Measurements from ENCODE around the gene MPP7. TPM values are rescaled to one million over a fixed set of nuclear protein-coding genes. Genes with fewer than 3 reads are reported as not detected.
A peak's percentile ranks its signal among the peaks of the same experiment; 100 is the strongest.
"Not testable (repeated sequence)": the region's sequence is repeated elsewhere in the genome, so short reads cannot be mapped to it uniquely, and the experiment has no call there.

The MPP7 gene
- total RNA-seq, 1 donor from 2014 or later, result 11.8 TPM

DNA sequence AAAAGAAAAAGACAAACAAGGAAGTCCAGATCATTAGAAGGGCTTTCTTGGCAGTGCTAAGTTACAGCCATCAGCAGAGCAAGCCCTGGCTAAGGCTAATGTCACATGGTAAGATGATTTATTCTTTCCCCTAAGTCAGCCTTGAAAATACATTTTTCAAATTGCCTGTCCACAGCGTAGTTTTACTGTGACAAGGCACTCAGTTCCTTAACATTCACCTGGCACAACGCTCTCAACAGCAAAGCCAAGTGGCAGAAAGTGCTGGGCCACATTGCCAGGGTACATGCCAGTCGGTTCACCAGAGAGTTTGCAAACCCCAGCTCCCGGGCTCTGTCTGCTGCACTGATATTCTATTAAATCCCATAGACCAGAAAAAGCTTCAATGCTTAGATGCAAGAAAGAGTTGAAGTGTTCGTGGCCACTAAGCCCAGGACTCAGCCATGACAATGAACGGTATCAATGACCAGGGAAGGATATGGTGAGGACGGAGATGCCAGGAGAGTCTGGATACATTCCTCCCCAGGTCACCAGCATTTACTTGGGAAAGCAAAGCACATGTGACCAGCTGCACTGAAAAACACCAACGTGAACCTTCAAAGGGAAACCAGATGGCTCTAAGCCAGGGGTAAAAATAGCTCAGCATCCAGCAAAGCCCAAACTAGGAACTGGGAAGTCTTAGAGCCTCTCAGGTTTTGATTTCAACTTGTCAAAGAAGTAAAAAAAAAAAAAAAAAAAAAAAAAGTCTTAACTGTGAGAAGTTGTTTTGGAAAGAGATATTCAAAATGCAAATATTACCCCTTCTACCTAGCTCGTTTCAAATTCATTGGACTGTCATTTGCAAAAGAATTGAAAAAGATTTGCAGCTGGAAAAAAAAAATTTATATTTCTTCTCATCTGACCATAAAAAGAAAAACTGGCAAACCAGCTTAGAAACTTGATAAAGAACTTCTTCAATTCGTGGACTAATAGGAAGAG lies 23.9 kb upstream of the MPP7 start:
- Mint-ChIP-seq H3K36me3 (no peaks in the 10 kb centered on the region), H3K4me3 (peak overlapping the region; percentile 37), H3K9me3 (no peaks in the 10 kb centered on the region), H3K4me1 (ENCODE audit: unreplicated experiment) (peaks cover 16% of the 10 kb centered on the region), H3K27me3 (no peaks in the 10 kb centered on the region), H3K27ac (peak overlapping the region; percentile 77)
- DNase-seq (ENCODE audit: extremely low spot score, unreplicated experiment), result no peak
- no peak for TF ChIP-seq CTCF (conservative IDR thresholded peaks at IDR 0.05)

- no peak for TF ChIP-seq CTCF (conservative IDR thresholded peaks at IDR 0.05)
- H3K27ac Mint-ChIP-seq, result no peak overlapping the region
- peaks cover 3% of the 10 kb centered on the region for H3K27me3 Mint-ChIP-seq
- no peak for DNase-seq (ENCODE audit: extremely low spot score, unreplicated experiment)
- no peak overlapping the region for H3K4me3 Mint-ChIP-seq
- H3K9me3 Mint-ChIP-seq, result no peaks in the 10 kb centered on the region
- no peaks in the 10 kb centered on the region for H3K4me1 Mint-ChIP-seq (ENCODE audit: unreplicated experiment)
- H3K36me3 Mint-ChIP-seq, result no peaks in the 10 kb centered on the region
Observed at GRCh38 chr10:28320799-28321198, 17.9 kb upstream of the MPP7 start.

- H3K27me3 Mint-ChIP-seq, result peaks cover 3% of the 10 kb centered on the region
- no peak overlapping the region for H3K4me3 Mint-ChIP-seq
- no peak for TF ChIP-seq CTCF (conservative IDR thresholded peaks at IDR 0.05)
- no peak for DNase-seq (ENCODE audit: extremely low spot score, unreplicated experiment)
- no peak overlapping the region for H3K27ac Mint-ChIP-seq
- no peaks in the 10 kb centered on the region for H3K36me3 Mint-ChIP-seq
- H3K9me3 Mint-ChIP-seq, result no peaks in the 10 kb centered on the region
- H3K4me1 Mint-ChIP-seq (ENCODE audit: unreplicated experiment), result no peaks in the 10 kb centered on the region
Observed at GRCh38 chr10:28320090-28320489, 17.2 kb upstream of the MPP7 start.

- not testable (repeated sequence) for H3K9me3 Mint-ChIP-seq; H3K36me3 Mint-ChIP-seq; H3K27me3 Mint-ChIP-seq; DNase-seq (ENCODE audit: extremely low spot score, unreplicated experiment); H3K27ac Mint-ChIP-seq; H3K4me1 Mint-ChIP-seq (ENCODE audit: unreplicated experiment); H3K4me3 Mint-ChIP-seq
Observed at GRCh38 chr10:28319061-28319460, 16.2 kb upstream of the MPP7 start.

DNA sequence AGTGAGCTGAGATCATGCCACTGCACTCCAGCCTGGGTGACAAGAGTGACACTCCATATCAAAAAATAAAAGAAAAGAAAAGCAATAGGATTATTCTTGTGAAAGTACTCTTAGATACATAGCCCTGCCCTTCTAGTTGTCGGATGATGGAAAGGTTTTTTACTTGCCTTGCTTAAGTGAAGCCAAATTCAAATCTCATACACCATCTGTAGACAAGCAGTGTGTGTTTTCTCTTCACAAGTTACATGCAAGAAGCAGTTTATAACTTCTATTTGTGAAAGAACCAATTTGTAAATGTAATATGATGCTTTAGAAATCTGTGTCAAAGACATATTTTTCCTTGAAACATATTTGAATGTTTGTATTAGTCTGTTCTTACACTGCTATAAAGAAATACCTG lies 15.8 kb upstream of the MPP7 start:
- Mint-ChIP-seq H3K27ac (no peak overlapping the region), H3K4me1 (ENCODE audit: unreplicated experiment) (peaks cover 4% of the 10 kb centered on the region), H3K9me3 (peaks cover 5% of the 10 kb centered on the region), H3K36me3 (no peaks in the 10 kb centered on the region), H3K27me3 (peaks cover 3% of the 10 kb centered on the region), H3K4me3 (no peak overlapping the region)
- no peak for DNase-seq (ENCODE audit: extremely low spot score, unreplicated experiment)
- TF ChIP-seq CTCF (conservative IDR thresholded peaks at IDR 0.05), result no peak

- H3K4me3 Mint-ChIP-seq, result no peak overlapping the region
- DNase-seq (ENCODE audit: extremely low spot score, unreplicated experiment), result no peak
- peaks cover 3% of the 10 kb centered on the region for H3K27me3 Mint-ChIP-seq
- H3K27ac Mint-ChIP-seq, result no peak overlapping the region
- peaks cover 4% of the 10 kb centered on the region for H3K4me1 Mint-ChIP-seq (ENCODE audit: unreplicated experiment)
- no peak for TF ChIP-seq CTCF (conservative IDR thresholded peaks at IDR 0.05)
- H3K9me3 Mint-ChIP-seq, result peaks cover 5% of the 10 kb centered on the region
- no peaks in the 10 kb centered on the region for H3K36me3 Mint-ChIP-seq
Observed at GRCh38 chr10:28317760-28318159, 14.9 kb upstream of the MPP7 start.
